Liver (tissue), 9 donors: ENCODE measurements around the gene C1QA. TPM values are rescaled to one million over a fixed set of nuclear protein-coding genes. Genes with fewer than 3 reads are reported as not detected.

Experiments
- DNase-seq: peaks from one replicate; pipeline ENCODE4 v3.0.0-alpha.2; 2017; ENCODE audit warnings: low spot score
- H3K27ac ChIP-seq, 2 donors: one replicate each; pipeline ENCODE4 v1.7.0; 2013; ENCODE audit warnings: inconsistent platforms in 2 of 2, low read length in 2 of 2, control low read depth in 1 of 2, low read depth in 1 of 2, mild to moderate bottlenecking in 1 of 2
- H3K27me3 ChIP-seq, 4 donors: one replicate each; pipeline versions ENCODE4 v1.6.1 to v1.7.0; 2013; ENCODE audit warnings: low read length in 3 of 4, inconsistent platforms in 1 of 4, mild to moderate bottlenecking in 1 of 4, moderate library complexity in 1 of 4; ENCODE audit not compliant: control insufficient read depth in 4 of 4, insufficient read depth in 4 of 4
- H3K36me3 ChIP-seq, 4 donors: one replicate each; pipeline versions ENCODE4 v1.6.1 to v1.7.0; 2013; ENCODE audit warnings: low read length in 3 of 4, mild to moderate bottlenecking in 3 of 4, low read depth in 1 of 4, moderate library complexity in 1 of 4; ENCODE audit not compliant: control insufficient read depth in 4 of 4, insufficient read depth in 3 of 4
- H3K4me1 ChIP-seq, 4 donors: one replicate each; pipeline versions ENCODE4 v1.6.1 to v1.7.0; 2013; ENCODE audit warnings: low read length in 3 of 4, mild to moderate bottlenecking in 3 of 4, moderate library complexity in 1 of 4; ENCODE audit not compliant: control insufficient read depth in 4 of 4, insufficient read depth in 4 of 4
- H3K4me3 ChIP-seq, 3 donors: one replicate each; pipeline versions ENCODE4 v1.6.1 to v1.7.0; 2013; ENCODE audit warnings: low read length in 3 of 3, control low read depth in 1 of 3, low read depth in 1 of 3, mild to moderate bottlenecking in 1 of 3
- H3K9ac ChIP-seq, 2 donors: one replicate each; pipeline ENCODE4 v1.7.0; 2013; ENCODE audit warnings: low read length in 2 of 2, mild to moderate bottlenecking in 2 of 2, moderate library complexity in 2 of 2, control low read depth in 1 of 2, low read depth in 1 of 2
- H3K9me3 ChIP-seq, 4 donors: one replicate each; pipeline versions ENCODE4 v1.6.1 to v1.7.0; 2013; ENCODE audit warnings: low read length in 3 of 4; ENCODE audit not compliant: control insufficient read depth in 4 of 4
- ATF3 ChIP-seq: IDR thresholded peaks from 2 replicates; pipeline ENCODE4 v1.6.1; 2016; ENCODE audit warnings: antibody characterized with exemption
- CTCF ChIP-seq: fragments of 150-350 bp; IDR thresholded peaks from 2 replicates; pipeline ENCODE4 v1.5.1; 2017; ENCODE audit warnings: improper control_type of control experiment, low read depth, low read length; ENCODE audit not compliant: missing input control
- EGR1 ChIP-seq, 2 donors: IDR thresholded peaks; 2 replicates each; pipeline ENCODE4 v1.6.1; 2016 to 2018; ENCODE audit warnings: antibody characterized with exemption in 2 of 2, low read depth in 2 of 2
- FOXA1 ChIP-seq: IDR thresholded peaks from 2 replicates; pipeline ENCODE4 v1.6.1; 2016; ENCODE audit warnings: antibody characterized with exemption
- FOXA2 ChIP-seq: IDR thresholded peaks from 2 replicates; pipeline ENCODE4 v1.6.1; 2016; ENCODE audit warnings: antibody characterized with exemption
- GABPA ChIP-seq, 2 donors: IDR thresholded peaks in 1 of 2; conservative IDR thresholded peaks in 1 of 2; 2 replicates each; pipeline ENCODE4 v1.6.1; 2016; ENCODE audit warnings: antibody characterized with exemption in 2 of 2, mild to moderate bottlenecking in 1 of 2, moderate library complexity in 1 of 2
- HNF4A ChIP-seq, 2 donors: conservative IDR thresholded peaks; 2 replicates each; pipeline ENCODE4 v1.6.1; 2016; ENCODE audit warnings: antibody characterized with exemption in 2 of 2, mild to moderate bottlenecking in 2 of 2
- HNF4G ChIP-seq: IDR thresholded peaks from 2 replicates; pipeline ENCODE4 v1.6.1; 2016; ENCODE audit warnings: antibody characterized with exemption
- JUND ChIP-seq, 2 donors: IDR thresholded peaks; 2 replicates each; pipeline ENCODE4 v1.6.1; 2016; ENCODE audit warnings: antibody characterized with exemption in 2 of 2
- MAX ChIP-seq: IDR thresholded peaks from 2 replicates; pipeline ENCODE4 v1.6.1; 2016; ENCODE audit warnings: antibody characterized with exemption
- NR2F2 ChIP-seq: IDR thresholded peaks from 2 replicates; pipeline ENCODE4 v1.6.1; 2016; ENCODE audit warnings: antibody characterized with exemption
- RAD21 ChIP-seq, 2 donors: IDR thresholded peaks; 2 replicates each; pipeline ENCODE4 v1.6.1; 2016; ENCODE audit warnings: antibody characterized with exemption in 2 of 2, mild to moderate bottlenecking in 2 of 2
- REST ChIP-seq: IDR thresholded peaks from 2 replicates; pipeline ENCODE4 v1.6.1; 2016; ENCODE audit warnings: antibody characterized with exemption, mild to moderate bottlenecking
- RXRA ChIP-seq, 2 donors: IDR thresholded peaks; 2 replicates each; pipeline ENCODE4 v1.6.1; 2017 to 2018; ENCODE audit warnings: antibody characterized with exemption in 2 of 2, mild to moderate bottlenecking in 1 of 2
- SP1 ChIP-seq: IDR thresholded peaks from 2 replicates; pipeline ENCODE4 v1.6.1; 2018; ENCODE audit warnings: antibody characterized with exemption, mild to moderate bottlenecking
- TAF1 ChIP-seq: conservative IDR thresholded peaks from 2 replicates; pipeline ENCODE4 v1.6.1; 2016; ENCODE audit warnings: antibody characterized with exemption, mild to moderate bottlenecking
- YY1 ChIP-seq: IDR thresholded peaks from 2 replicates; pipeline ENCODE4 v1.6.1; 2016; ENCODE audit warnings: antibody characterized with exemption, mild to moderate bottlenecking
- ZBTB33 ChIP-seq: IDR thresholded peaks from 2 replicates; pipeline ENCODE4 v1.6.1; 2016; ENCODE audit warnings: antibody characterized with exemption
- WGBS: extraction: QIAGEN DNeasy Blood & Tissue Kit; methylation state at CpG from one replicate; pipeline ENCODE4 v1.1.7; 2013; 5-methylcytosine and 5-hydroxymethylcytosine counted together
- polyA plus RNA-seq, 2 donors: library from polyadenylated mRNA; stranded (reverse) in 1 of 2; unstranded in 1 of 2; fragments of 200-250 nt in 1 of 2; fragments of >200 nt in 1 of 2; fragmentation: Nextera tagmentation in 1 of 2; extraction: Ambion mirVana in 1 of 2; gene quantifications; one replicate each; pipeline versions ENCODE4 v1.2.1 to v1.2.3, GENCODE V29; 2013 to 2015
- total RNA-seq, 2 donors: library from RNA; depleted of rRNA; stranded (reverse); fragments of >200 nt; gene quantifications; one replicate each; pipeline ENCODE4 v1.2.3, GENCODE V29; 2014
- donor health status: healthy.
- donor health status: healthy.
- donor health status: healthy.
- donor health status: healthy.
- donor health status: healthy.

C1QA gene
- total and polyA plus RNA-seq, 4 donors = 73.0 to 243 (median 94.6) TPM

GRCh38 chr1:22681556-22682276 lies 45.3 kb downstream of the C1QA start:
- no peak for DNase-seq
- WGBS = 81% methylated on average over 15 of the region's 15 CpGs
- Histone ChIP-seq H3K9ac (no peak overlapping the region), H3K4me1 (no peaks in the 10 kb centered on the region), H3K9me3 (no peaks in the 10 kb centered on the region), H3K27ac (no peak overlapping the region), H3K27me3 (peaks cover 0 to 2% (median 0%) of the 10 kb centered on the region in 4 donors), H3K36me3 (no peaks in the 10 kb centered on the region), H3K4me3 (no peak overlapping the region)
- TF ChIP-seq CTCF (no peak), RXRA (IDR thresholded peaks at IDR 0.05) (no peak), GABPA (IDR thresholded peaks at IDR 0.05 in 1 of 2, conservative IDR thresholded peaks at IDR 0.05 in 1 of 2) (no peak), MAX (no peak), RAD21 (IDR thresholded peaks at IDR 0.05) (no peak), TAF1 (no peak), SP1 (no peak), NR2F2 (no peak), EGR1 (IDR thresholded peaks at IDR 0.05; ENCODE audit: low read depth in 2 of 2) (no peak), YY1 (no peak), ZBTB33 (no peak), FOXA1 (no peak), HNF4A (conservative IDR thresholded peaks at IDR 0.05) (no peak), HNF4G (no peak), REST (no peak), FOXA2 (no peak), ATF3 (no peak), JUND (IDR thresholded peaks at IDR 0.05) (no peak)
